ENCODE measurements around the gene CAMK2N1.
A peak's percentile ranks its signal among the peaks of the same experiment; 100 is the strongest.
"Not testable (repeated sequence)": the region's sequence is repeated elsewhere in the genome, so short reads cannot be mapped to it uniquely, and the experiment has no call there.

Gene CAMK2N1

GRCh38 chr1:20496725-20497383 lies 10.8 kb upstream of the CAMK2N1 start:
- DNase-seq (ENCODE audit: low read depth in 2 of 2): not testable (repeated sequence)

GRCh38 chr1:20496241-20496661 lies 10.2 kb upstream of the CAMK2N1 start:
- peak in 1 of 2 donors; percentile 20 for DNase-seq (ENCODE audit: low read depth in 2 of 2)

- DNase-seq (ENCODE audit: low read depth in 2 of 2): no peak
These were observed 9.7 kb upstream of the CAMK2N1 start for GRCh38 chr1:20495661-20496060.

GRCh38 chr1:20494609-20495311 lies 8.8 kb upstream of the CAMK2N1 start:
- DNase-seq (ENCODE audit: low read depth in 2 of 2): no peak

GRCh38 chr1:20493839-20494608 lies 8.0 kb upstream of the CAMK2N1 start:
- peak; percentile 62 to 85 for DNase-seq (ENCODE audit: low read depth in 2 of 2)

- no peak for DNase-seq (ENCODE audit: low read depth in 2 of 2)
These were observed 7.3 kb upstream of the CAMK2N1 start for GRCh38 chr1:20493309-20493708.

GRCh38 chr1:20492751-20493150 lies 6.7 kb upstream of the CAMK2N1 start:
- no peak for DNase-seq (ENCODE audit: low read depth in 2 of 2)

GRCh38 chr1:20491866-20492265 lies 5.9 kb upstream of the CAMK2N1 start:
- DNase-seq (ENCODE audit: low read depth in 2 of 2): no peak

- no peak for DNase-seq (ENCODE audit: low read depth in 2 of 2)
These were observed 5.2 kb upstream of the CAMK2N1 start for GRCh38 chr1:20491178-20491577.

GRCh38 chr1:20487236-20487590 lies 1.2 kb upstream of the CAMK2N1 start:
- DNase-seq (ENCODE audit: low read depth in 2 of 2): no peak

- no peak for DNase-seq (ENCODE audit: low read depth in 2 of 2)
These were observed 636 bp upstream of the CAMK2N1 start for GRCh38 chr1:20486457-20487235.

- DNase-seq (ENCODE audit: low read depth in 2 of 2): no peak
These were observed 1.2 kb downstream of the CAMK2N1 start for GRCh38 chr1:20484519-20485462.

- no peak for DNase-seq (ENCODE audit: low read depth in 2 of 2)
These were observed 2.0 kb downstream of the CAMK2N1 start for GRCh38 chr1:20483833-20484518.

- no peak for DNase-seq (ENCODE audit: low read depth in 2 of 2)
These were observed 2.7 kb downstream of the CAMK2N1 start for GRCh38 chr1:20483098-20483832.

GRCh38 chr1:20481643-20482498 lies 4.1 kb downstream of the CAMK2N1 start:
- DNase-seq (ENCODE audit: low read depth in 2 of 2): no peak

- no peak for DNase-seq (ENCODE audit: low read depth in 2 of 2)
These were observed 4.9 kb downstream of the CAMK2N1 start for GRCh38 chr1:20480951-20481617.

- DNase-seq (ENCODE audit: low read depth in 2 of 2): no peak
These were observed 5.6 kb downstream of the CAMK2N1 start for GRCh38 chr1:20480243-20480944.

Data from stimulated activated CD4-positive, alpha-beta T cell treated with anti-CD3 and anti-CD28 coated beads, Interleukin-4, amount 100 ng/mL, for 48 hours (primary cell).